GM19023 (cell line): Measurements from ENCODE around the gene DOCK7.
"Not testable (repeated sequence)": the region's sequence is repeated elsewhere in the genome, so short reads cannot be mapped to it uniquely, and the experiment has no call there.

ENCODE experiments used
- ATAC-seq: cut with Tn5 transposase; IDR thresholded peaks from one replicate; pipeline ENCODE4 v1.9.1; 2021; ENCODE audit warnings: mild to moderate bottlenecking, moderate library complexity; ENCODE audit not compliant: unreplicated experiment

Gene DOCK7

DNA sequence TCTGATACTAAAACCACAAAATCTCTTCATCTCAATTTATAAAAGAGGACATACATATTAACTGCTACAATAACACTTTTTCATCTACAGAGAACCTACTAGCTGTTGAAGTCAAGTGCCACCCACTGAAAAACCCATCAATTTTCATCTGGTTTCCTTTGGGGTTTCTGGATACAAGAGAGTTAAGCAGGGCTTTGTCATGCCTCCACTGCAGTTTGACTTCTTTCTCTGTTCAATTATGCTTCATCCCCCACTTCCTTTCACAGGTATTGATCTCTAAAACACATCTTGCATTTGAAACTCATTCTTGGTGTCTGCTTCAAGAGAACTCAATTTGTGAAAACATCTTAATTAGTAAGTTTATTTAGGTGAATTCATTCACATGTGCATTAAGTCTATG, 151.3 kb downstream of the DOCK7 start:
- ATAC-seq = no peak

DNA sequence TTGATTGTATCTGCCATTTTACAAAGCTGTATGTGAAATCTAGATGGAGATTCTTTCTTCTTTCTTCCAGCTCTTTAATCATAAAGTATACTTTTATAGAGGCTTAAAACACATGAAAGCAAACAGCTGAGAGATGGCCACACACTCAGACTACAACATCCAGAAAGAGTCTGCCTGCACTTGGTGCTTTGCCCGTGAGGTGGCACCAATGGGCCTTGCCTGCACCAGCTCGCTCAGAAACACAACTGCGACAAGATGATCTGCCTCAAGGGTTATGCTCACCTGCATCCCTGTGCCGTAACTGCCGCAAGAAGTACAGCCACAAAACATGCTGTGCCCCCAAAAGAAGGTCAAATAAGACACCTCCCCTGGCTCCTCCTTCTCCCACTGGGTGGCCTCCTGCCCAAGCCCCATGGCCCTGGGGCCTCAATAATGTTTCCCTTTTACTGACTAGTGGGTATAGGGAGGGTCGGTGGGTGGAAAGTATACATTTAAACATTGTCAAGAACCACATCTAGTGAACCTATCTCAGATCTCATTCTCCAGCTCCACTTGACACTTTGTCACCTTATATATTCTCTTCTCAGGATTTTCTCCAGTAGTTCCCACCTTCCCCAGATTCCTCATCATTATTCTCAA, 157.6 kb downstream of the DOCK7 start:
- ATAC-seq = no peak

DNA sequence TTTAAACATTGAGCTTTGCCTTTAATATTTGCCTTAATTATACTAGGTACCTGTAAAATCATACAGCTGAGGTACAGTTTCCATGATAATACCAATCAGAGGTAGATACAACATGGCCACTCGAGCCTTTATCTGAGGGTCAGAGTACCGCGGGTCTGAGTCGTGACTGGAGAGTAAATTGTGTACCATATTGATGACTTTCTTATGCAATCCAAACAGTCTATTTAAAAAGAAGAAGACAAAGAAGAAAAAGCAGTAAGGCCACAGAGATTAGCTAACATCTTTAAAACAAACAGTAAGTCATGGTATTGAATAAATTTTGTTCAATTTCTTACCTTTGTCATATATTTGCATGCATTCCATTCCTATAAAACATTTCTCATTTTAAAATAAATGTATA, 159.0 kb downstream of the DOCK7 start:
- ATAC-seq = no peak

DNA sequence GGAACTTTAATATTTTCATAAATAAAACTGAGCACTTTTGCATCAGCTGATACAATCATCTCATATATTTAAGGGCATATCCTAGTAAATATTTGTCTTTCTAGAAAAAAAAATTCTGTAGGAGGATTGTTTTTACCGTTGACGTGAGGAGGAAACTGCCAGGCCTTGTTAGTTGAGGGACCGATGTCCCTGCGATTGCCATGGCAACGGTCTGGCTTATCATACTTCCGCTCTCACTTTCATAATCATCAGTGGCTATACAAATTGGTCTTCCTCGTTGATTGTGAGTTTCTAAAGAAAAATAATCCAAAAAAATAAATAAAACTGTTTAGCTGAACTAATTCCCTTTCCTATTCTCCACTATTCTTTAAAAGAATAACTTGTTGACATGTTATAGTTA, 160.2 kb downstream of the DOCK7 start:
- no peak for ATAC-seq

DNA sequence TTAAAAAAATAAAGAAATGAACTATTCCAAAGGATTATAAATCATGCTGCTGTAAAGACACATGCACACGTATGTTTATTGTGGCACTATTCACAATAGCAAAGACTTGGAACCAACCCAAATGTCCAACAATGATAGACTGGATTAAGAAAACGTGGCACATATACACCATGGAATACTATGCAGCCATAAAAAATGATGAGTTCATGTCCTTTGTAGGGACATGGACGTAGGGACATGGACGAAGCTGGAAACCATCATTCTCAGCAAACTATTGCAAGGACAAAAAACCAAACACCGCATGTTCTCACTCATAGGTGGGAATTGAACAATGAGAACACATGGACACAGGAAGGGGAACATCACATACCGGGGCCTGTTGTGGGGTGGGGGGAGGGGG, 160.8 kb downstream of the DOCK7 start:
- ATAC-seq = not testable (repeated sequence)

DNA sequence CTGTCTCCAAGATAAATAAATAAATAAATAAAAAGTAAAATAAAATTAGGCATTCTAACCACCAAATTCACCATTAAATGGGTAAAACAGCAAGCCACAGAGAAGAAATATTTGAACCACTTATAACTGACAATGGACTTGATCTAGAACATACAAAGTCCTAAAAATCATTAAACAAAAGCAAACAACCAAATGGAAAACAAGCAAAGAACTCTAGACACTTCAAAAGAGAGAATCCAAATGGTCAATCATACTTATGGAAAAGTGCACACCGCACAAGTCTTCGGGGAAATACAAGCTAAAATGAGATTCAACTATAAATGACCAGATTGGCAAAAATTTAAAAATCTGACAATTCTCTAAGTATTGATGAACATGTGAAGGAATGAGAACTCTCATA, 164.3 kb downstream of the DOCK7 start:
- ATAC-seq = no peak

DNA sequence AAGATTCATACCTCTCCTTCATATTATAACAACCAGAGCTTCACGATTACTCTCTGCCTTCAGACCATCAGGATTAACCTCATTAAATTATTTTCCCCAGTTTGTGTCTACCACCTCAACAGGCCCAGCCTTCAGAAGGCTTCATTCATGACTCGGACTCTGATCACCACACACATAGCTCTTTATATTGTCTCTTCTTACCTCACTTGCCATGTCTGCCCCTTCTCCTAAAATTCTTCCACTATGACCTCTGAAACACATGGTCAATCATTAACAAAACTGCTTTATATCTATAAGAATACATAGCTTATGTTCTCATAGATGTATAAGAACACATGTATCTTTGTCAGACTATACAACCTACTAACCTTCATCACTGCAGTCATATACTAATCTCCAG, 171.6 kb downstream of the DOCK7 start:
- no peak for ATAC-seq

DNA sequence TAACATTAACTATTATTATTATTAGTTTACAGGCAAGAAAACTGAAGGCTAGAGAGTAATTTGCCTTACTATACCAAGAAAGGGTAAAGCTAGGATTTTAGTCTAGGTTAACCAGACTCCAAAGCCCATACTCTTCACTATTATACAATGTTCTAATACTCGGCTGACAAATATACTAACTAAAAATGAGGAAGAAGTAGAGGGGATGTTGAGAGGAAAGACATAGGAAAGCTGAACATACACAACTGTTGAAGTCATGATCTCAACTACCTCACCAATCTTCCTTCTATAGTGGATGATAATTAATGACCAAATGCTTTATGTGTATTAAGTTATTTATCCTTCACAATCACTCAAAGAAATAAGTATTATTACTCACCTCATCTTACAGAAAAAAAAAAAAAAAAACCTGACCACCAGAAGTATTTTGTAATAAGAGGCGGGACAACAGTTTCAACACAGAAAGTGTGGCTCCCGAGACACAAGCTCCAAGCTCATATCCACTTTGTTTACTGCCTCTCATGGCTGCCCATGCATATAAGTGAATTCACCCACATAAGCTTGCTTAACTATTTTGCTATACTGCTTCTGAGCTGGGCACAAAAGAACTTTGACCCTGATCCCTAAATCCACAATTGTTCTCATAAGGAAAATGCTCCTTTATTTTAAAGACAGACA, 173.3 kb downstream of the DOCK7 start:
- no peak for ATAC-seq

DNA sequence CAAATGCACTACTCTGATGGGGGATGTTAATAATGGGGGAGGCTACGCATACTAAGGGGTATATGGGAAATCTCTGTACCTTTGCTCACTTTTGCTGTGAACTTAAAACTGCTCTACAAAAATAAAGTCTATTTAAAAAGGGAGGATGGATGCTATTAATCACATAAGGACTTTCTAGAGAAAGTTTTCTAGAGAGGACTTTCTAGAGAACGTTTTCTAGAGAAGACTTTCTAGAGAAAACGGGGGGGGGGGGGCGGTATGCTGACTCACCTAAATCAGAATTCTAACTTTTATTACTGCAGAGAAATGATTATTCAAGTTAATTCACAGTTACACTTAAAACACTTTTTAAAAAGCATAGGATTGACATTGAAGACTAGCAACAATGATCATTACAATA, 175.2 kb downstream of the DOCK7 start:
- no peak for ATAC-seq

DNA sequence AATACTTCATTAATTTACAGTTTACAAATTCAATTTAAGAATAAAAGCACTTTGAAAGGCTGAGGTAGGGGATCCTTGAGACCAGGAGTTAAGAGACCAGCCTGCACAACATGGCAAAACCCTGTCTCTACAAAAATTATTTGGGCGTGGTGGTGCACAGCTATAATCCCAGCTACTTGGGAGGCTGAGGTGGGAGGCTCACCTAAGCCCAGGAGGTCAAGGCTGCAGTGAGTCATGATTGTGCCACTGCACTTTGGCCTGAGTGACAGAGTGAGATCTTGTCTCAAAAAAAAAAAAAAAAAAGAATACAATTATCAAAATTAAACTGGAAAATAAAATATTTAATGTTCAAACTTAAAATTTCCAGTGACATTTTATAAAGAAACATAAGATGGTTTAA, 179.2 kb downstream of the DOCK7 start:
- ATAC-seq = no peak

DNA sequence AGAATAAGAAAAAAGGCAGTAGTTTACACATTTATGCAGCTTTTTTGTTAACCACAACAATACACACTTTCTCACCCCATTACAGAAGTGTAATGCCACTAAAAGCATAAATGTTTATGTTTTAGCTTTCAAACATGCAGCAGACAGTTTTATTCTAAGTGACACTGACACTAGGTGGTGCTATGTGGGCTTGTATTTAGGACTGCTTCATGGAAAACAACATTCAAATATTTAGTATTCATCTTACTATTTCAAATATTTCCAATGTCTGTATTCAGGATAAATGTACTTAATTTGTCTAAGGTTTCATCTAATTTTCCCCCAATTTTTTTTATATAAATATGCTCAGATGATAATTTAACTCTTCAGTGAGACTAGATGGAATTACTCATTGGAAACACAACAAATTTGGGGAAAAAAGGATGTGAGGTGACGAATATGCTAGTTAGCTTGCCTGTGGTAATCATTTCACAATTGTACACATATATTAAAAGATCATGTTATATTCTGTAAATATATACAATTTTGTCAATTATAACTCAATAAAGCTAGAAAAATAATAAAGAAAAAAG, 179.9 kb downstream of the DOCK7 start:
- no peak for ATAC-seq

DNA sequence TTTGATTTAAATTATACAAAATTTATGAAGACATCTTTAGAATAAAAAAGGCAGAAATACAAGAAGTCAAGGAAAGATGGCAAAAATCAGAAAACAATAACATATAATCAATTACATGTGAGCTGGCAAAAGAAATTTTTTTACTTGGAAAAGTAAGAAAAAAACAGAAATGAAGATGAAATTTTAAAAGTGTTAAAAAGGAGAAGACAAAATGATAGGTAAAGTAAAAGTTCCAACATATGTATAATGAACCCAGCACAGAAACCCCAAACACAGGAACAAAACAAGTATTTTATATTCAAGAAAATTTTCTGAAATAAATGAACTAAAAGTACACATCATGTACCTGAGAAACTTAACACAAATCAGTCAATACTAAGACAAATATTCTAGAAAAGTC, 188.0 kb downstream of the DOCK7 start:
- ATAC-seq = no peak

DNA sequence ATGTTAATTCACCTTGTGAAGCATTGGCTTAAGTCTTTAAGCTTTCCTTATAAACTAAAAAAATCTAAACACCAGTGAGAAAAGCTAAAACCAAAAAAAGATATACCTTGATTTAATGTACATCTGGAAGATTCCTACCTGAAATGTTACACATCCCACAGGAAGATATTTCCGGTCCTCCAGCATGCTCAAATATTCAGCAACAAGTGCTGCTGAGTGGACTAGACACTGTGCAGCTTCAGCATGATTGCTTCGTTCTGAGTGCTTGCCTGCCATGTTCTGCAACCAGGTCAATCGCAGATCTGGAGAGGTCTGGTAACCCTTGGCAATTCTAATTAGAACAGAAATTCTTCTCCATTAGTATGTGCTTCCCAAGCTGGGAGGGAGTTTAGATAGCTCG, 194.0 kb downstream of the DOCK7 start:
- ATAC-seq = no peak

DNA sequence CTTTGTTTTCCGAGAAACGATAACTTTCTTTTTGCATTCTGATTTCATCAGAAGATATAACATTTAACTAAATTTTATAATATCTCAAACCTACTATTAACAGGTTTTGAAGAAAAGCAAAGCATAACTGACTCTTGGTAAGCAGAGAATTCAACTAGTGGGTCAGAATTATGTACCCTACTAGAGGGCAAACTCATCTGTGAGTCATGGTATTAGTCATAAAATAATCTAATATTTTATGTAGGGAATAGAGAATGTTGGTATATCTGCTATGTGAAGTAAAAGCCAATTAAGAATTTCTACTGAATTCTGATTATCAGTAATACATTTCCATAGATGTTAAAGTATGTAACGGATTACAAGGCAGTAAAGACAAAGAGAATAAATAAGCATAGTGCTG, 194.5 kb downstream of the DOCK7 start:
- no peak for ATAC-seq

DNA sequence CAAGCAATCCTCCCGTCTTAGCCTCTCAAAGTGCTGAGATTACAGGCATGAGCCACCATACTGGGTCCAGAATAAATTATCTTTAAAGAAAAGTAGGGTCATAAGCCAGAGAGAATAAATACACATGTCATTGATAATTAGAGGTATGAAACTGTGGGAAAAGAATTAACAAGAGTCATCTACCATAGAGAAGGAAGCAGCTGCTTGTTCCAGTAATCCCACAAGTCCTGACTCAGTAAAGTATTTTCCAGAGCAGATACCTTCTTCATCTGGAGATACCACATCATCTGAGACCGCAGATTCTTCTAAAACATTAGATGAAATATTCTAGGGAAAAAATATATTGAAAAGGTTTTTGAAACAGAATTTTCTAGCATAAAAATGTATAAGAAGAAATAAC, 195.7 kb downstream of the DOCK7 start:
- no peak for ATAC-seq

DNA sequence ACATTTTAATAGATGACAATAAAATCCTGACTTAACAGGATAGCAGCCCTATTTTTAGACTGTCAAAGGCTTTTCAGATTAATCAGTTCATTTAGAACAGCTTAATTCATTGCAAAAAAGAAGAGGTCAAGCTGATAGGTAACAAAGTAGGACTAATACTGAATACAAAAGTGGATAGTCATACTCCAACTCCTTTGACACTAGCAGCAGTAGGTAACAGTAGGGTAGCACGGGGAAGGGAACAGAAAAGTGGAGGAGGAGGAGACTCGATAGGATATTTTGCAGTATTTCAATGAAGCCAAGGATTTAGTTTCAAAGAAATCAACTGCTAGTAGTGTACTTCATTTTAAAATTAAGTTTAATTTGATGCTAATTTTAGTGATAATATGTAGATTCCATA, 200.2 kb downstream of the DOCK7 start:
- ATAC-seq = no peak

DNA sequence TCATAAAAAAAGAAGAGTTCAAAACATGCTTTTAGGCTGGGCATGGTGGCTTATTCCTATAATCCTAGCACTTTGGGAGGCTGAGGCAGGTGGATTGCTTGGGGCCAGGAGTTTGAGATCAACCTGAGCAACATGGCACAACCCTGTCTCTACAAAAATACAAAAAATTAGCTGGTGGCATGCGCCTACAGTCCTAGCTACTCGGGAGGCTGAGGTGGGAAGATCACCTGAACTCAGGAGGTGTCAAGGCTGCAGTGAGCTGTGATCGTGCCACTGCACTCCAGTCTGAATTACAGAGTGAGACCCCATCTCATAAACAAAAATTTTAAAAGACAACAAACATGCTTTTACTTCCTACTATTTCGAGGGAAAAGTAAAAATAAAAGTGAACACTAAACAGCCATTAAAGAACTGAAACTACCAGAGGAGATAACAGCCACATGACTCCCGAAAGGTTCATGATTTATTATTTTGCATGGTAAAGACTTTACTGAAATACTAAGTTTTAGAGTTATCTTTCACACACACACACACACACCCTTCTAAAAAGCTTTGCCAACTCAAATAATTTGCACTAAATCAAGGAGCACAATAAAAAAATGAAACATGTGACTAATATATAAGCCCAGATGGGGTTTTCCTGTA, 203.2 kb downstream of the DOCK7 start:
- no peak for ATAC-seq

DNA sequence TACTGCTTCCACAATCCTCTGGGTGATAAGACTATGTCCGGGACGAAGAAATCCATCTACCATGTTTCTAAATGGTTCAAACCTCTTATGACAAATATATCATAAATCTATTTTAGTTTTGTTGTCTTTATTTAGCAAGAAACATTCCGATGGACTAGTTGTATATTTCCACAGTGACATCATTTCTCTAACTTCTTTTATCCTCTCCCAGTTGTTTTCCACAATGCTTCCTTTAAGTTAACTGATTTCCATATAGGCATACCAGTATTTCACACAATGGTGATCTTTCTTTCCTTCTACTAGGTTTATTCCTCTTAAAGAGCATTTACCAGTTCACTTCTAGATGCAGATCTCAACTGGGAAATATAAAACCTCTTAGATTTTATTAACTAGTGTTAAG, 206.5 kb downstream of the DOCK7 start:
- ATAC-seq = no peak

DNA sequence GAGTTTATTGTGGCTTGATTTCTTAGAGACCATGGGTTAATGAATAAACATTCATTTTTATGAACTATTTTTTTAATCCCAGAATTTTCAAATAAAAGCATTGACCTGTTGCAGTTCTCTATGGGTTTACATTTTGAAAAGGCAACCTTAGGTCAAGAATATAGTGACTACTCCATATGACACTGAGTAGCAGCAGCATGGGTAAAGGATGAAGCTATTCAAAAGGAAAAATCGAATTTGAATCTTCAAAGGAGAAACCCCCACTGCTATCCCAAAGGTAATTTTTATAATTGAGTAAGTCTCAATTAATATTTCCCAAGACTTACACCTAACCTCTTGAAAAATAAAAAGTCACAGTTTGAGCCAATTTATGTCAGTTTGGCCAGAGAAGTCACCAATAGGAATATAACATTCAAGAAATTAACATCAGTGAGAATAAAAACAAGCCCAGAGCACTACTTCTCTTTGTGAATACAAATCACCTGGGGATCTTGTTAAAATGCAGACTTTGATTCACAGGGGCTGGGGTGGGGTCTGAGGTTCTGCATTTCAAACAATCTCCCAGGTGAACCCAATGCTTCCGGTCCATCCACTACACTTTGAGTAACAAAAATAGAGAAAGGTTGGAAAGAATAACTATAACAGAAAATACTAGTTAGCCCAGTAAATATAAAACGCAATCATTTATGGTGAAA, 211.5 kb downstream of the DOCK7 start:
- no peak for ATAC-seq

DNA sequence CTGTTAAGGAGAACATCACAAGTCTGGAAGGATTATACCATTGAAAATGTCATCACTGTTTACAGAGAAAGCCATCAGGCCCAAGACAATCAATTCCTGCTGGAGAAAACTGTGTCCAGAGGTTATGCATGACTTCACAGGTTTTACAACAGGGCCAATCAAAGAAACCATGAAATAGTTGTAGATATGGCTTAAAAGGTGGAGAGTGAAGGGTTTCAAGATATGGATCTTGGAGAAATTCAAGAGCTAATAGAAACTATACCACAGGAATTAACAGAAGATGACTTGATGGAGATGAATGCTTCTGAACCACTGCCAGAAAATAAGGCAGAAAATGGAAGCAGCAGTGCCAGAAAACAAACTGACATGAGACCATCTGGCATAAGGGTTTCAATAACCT, 221.1 kb downstream of the DOCK7 start:
- no peak for ATAC-seq

DNA sequence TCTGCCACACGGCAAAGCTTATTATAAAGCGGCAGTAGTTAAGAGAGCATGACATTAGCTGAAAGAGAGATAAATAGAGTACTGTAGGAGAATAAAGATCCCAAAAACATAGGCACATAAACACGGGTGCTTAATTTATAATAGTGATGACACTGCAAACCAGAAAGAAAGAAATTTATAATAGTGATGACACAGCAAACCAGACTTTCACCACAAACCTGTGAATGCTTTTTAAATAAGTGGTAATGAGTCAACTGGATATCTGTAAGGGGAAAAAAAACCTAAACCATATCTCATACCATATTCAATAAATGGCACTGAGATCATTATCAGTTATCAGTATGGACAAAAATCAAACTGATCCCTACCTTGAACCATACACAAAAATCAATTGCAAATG, 225.8 kb downstream of the DOCK7 start:
- ATAC-seq = no peak

DNA sequence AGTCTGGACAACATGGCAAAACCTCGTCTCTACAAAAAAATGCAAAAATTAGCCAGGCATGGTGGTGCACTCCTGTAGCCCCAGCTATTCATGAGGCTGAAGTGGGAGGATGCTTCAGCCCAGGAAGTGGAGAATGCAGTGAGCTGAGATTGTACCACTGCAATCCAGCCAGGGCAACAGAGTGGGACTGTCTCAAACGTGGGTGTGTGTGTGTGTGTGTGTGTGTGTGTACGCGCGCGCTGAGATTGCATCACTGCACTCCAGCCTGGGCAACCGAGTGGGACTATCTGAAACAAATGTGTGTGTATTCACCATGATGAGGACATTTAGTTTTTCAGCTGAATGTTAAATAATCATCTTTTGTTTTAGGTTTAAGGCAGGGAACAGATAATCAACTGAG, 230.2 kb downstream of the DOCK7 start:
- no peak for ATAC-seq
